D721Med (cell line): Measurements from ENCODE around the gene TSC22D3.
"Not testable (repeated sequence)": the region's sequence is repeated elsewhere in the genome, so short reads cannot be mapped to it uniquely, and the experiment has no call there.

Experiments
- DNase-seq: peaks from one replicate; pipeline ENCODE4 v3.0.0; 2011; ENCODE audit warnings: low spot score; ENCODE audit not compliant: insufficient read length
- FAIRE-seq: peaks from 2 replicates; lab custom pipeline; 2011; peaks lifted over from hg19 to GRCh38; lab: Jason Lieb, UNC
- CTCF ChIP-seq: IDR thresholded peaks from 2 replicates; pipeline ENCODE4 v1.5.1; 2012; ENCODE audit warnings: mild to moderate bottlenecking, control low read depth; ENCODE audit not compliant: insufficient read depth; ENCODE audit errors: missing control alignments

TSC22D3 gene

DNA sequence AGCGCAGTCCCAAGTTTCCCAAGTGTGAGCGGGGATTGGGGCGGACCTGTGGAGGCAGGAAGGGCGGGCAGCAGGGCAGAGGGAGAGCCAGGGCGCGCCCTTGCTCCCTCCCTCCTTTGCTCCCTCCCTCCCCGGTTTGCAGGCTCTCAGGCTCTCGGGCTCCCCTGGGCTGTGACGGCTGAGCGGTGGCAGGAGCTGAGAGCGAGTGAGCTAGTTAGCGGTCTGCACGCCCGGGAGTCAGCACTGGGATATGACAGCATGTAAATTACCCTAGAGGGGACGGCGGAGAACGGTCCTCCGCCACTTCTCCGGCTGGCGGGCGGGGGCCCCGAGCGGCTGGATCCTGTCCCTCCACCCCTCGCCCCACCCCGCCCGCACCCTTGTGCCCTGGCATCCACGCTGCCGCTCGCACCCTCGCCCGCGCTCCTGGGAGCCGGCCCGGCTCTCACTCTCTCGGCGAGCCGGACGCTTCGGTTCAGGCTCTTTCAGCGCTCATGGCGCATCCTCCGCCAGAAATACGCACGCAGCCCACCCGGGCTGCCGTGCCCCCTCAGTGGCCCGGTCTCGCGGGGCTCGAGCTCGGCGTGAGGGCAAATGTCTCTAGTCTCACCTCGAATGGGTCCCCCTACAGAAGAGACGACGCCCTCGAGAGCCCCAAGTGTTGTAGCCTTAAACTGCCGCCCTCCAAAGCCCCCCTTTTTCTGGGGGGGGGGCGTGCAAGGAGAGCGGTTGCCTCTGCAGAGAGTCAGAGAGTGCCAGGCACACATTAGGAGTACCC, at the start of gene TSC22D3:
Gene TSC22D3, minus strand, starts transcription at position 54 of the 778 bp plus-strand sequence. CDS start 368 bp downstream, outside the sequence.
- no peak for TF ChIP-seq CTCF
- DNase-seq: peak; percentile 29
- FAIRE-seq: no peak

DNA sequence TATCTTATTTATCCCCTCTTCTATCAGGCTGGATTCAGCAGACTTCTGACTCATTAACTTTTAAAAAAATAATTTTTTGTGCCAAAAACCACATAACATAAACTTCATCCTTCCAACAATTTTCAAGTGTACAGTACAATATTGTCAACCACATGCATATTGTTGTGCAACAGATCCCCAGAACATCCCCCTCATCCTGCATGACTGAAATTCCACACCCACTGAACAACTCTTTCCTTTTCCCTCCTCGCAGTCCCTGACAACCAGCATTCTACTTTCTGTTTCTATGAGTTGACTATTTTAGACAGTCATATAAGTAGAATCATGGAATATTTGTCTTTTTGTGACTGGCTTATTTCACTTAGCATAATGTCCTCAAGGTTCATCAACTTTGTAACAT, 47.9 kb upstream of the TSC22D3 start:
- FAIRE-seq: no peak
- TF ChIP-seq CTCF: no peak

DNA sequence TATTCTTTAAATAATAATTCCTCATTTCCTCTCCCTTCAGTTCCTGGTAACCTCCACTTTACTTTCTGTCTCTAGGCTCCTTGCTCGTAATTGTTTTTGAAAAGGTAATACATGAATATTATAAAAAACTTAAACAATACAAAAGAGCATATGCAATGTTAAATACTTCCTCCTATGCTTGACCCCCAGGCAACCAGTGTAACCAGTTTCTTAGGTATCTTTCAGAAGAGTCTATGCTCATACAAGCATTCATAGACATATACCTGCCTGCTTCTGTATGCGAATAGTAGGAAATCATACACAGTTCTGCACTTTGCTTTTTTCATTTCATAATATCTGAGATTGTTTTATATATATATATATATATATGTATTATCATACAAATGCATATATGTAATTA, 47.5 kb upstream of the TSC22D3 start:
- no peak for TF ChIP-seq CTCF
- FAIRE-seq: no peak
- no peak for DNase-seq

More for the DNA sequence above, 47.9 kb upstream of the TSC22D3 start:
- DNase-seq: no peak

DNA sequence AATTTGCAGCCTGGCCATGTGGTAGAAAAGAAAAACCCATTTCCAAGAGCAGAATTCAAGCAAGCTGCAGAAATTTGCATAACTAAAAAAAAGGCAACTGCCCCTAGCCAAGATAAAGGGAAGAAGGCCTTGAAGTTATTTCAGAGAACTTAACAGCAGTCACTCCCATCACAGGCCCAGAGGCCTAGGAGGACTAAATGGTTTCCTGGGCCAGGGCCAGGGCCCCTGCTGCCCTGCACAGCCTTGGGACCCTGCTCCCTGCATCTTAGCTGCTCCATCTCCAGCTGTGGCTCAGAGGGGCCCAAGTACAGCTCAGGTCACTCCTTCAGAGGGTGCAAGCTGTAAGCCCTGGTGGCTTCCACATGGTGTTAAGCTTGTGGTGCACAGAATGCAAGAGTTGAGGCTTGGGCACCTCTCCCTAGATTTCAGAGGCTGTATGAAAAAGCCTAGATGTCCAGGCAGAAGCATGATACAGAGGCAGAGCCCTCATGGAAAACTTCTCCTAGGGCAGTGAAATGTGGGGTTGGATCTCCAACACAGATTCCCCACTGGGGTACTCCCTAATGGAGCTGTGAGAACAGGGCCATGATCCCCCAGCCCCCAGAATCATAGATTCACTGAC, 43.4 kb upstream of the TSC22D3 start:
- TF ChIP-seq CTCF: no peak
- FAIRE-seq (no peak), DNase-seq (no peak)

DNA sequence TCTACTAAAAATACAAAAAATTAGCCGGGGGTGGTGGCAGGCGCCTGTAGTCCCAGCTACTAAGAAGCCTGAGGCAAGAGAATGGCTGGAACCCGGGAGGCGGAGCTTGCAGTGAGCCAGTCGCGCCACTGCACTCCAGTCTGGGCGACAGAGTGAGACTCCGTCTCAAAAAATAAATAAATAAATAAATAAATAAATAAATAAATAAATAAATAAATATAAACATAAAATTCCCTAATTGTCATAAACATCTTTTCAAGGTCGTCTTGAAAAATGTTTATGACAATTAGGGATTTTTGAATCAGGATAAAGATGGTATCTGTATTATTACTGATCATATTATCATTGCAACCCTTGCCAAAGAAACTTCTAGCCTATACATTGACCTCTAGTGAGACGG, 34.5 kb upstream of the TSC22D3 start:
- FAIRE-seq, DNase-seq: not testable (repeated sequence)

DNA sequence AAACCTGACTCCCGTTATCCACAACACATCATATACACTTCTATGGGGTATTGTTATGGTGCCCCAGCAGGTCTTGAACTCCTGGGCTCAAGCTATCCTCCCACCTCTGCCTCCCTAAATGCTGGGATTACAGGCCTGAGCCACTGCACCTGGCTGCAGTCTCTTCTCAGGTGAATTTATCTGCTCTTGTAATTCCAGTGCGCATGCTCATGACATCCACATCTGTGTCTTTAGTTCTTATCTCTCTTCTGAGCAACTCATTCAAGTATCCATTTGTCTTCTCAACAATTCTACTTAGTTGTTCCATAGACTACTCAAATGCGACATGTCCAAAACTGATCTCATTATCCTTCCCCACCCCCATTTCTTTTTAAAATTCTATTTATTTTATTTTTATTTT, 29.6 kb upstream of the TSC22D3 start:
- FAIRE-seq (no peak), DNase-seq (no peak)
- no peak for TF ChIP-seq CTCF

- FAIRE-seq (no peak), DNase-seq (no peak)
- TF ChIP-seq CTCF: no peak
Measured at GRCh38 chrX:107804427-107804826, 28.8 kb upstream of the TSC22D3 start.
